ENCODE measurements around the gene TRMT1.

The TRMT1 gene

DNA sequence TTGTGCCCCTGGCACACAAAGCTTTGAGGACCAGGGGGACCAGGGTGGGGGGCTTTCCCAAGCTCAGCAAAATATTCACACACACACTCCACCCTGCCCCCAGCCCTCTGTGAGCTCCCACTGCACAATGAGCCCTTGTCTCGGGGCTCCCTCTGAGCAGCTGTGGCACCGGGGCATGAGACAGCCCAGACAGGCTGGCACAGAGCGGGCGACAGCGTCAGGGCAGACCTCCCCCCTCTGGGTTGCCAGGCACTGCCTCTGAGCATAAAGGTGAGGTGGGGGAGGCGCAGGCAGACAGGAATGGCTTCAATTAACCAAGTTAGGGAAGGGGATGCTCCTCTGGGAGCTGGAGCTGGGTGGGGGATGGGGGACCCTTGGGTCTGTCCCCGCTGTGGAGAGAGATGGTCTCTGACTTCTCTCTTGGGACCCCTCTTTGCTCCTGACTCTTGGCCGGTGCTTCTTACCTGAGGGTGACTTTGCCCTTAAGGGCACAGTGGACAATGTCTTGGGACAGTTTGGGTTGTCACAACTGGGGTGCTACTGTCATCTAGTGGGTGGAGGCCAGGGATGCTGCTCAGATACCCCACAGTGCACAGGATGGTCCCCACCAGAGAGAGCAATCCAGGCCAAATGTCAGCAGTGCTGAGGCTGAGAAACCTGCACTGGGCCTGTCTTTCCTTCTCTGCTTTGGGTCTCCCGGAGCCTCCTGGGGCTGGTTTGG is 44.2 kb downstream of the TRMT1 start:
- no peak for DNase-seq (ENCODE audit: low read depth in 2 of 2)

DNA sequence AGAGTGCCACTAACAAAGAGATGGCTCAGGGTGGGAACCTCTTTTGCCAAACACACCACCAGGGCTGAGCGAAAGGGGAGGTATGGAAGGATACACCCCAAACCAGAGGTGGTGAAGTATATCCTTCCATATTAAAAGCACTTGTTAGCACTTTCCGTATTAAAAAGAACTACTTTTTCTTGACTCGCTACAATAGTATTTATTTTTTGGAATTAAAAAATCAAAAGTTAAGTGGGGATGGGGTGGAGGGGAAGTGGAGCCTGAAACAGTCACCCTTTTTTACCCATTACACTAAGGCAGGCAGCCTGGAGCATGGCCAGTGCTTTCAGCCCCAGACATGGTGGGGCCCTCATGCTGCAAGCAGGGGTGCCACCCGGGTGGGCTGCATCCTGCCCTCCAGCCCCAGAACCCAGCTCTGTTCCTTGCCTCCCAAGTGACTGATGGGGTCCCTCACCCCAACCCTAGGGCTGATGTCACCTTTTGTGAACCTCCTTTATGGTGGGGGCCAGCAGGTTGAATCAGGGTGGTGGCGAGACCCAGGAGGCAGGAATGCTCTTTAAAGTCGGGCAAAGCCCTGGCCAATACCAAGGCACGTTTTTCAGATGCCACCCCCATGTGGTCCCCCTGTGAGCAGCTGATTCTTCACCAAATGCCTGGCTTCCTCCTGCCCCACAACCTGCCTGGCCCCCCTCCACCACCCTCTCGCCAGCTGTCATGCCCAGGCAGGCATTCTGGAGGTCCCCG is 44.9 kb downstream of the TRMT1 start:
- DNase-seq (ENCODE audit: low read depth in 2 of 2): no peak

DNA sequence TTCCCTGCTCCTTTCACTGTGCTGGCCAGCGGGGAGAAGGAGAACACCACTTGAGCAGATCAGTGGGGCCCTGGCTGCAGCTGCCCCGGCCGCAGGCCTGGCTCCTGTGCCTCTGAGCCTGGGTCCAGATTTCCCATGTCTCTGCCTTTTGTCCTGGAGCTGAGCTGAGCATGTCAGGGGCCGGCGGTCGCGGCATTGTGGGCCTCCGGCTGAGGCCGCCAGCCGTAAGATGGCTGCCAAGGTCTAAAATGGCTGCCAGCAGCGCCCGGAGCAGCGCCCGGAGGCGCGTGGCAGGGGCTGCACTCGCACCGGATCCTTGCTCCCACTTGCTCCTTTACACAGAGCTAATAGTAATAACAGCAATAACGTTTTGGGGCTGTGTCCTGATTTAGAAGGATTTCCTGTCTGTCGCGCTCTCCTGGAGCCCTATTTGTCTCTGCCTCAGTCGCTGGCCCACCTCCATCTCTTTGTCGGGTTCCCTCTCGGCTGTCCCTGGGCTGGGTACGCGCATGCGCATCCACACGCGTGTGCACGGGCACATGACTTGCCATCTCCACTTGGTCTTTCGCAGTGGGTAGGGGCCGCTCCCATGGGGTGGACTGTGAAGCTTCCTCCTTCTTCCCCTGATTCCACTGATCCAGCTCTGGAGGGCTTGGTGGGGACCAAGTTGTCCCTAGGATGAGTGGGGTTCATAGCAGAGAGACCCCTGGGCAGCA is 46.0 kb downstream of the TRMT1 start:
- no peak for DNase-seq (ENCODE audit: low read depth in 2 of 2)

DNA sequence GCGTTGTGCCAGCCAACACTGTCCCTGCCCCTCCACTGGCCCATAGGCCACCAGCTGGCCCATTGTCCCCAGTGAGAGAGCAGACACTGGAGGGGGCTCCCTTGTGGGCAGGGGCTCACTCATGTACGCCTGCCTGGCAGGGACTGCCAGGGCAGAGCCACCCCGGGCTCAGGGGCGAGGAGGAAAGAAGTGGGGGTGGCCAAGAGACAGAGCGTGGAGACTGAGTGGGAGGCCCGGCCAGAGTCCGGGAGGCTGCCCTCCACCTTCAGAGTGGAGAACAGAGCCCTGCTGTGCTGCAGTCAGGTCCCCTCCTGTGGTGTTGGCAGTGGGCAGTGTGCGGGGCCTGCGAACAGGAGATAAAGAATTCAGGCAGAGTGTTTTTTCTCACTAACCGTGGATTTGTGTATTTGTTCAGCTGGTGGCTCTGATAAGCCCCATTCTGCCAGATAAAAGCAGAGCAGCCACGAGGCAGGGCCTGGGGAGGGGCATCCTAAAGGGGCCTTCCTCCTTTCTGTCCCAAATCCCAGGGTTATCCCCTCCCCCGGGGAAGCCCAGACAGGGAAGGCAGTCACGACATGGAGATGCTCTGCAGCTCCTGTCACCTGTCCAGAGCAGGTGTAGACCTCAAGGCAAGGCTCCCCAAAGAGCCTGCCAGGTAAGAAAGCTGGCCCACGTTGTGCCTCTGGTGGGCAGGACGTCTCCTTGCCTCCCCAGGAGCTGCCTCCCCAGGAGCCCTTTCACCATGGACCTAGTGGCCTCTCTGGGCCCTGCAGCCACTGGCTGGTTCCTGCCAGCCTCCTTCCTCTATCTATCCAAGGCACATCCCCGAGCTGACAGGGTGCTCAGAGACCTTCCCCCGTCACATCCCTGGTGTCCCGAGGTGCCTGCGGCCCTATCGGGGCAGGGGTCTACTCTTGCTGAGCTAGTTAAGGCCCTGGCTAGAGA is 46.9 kb downstream of the TRMT1 start:
- no peak for DNase-seq (ENCODE audit: low read depth in 2 of 2)

DNA sequence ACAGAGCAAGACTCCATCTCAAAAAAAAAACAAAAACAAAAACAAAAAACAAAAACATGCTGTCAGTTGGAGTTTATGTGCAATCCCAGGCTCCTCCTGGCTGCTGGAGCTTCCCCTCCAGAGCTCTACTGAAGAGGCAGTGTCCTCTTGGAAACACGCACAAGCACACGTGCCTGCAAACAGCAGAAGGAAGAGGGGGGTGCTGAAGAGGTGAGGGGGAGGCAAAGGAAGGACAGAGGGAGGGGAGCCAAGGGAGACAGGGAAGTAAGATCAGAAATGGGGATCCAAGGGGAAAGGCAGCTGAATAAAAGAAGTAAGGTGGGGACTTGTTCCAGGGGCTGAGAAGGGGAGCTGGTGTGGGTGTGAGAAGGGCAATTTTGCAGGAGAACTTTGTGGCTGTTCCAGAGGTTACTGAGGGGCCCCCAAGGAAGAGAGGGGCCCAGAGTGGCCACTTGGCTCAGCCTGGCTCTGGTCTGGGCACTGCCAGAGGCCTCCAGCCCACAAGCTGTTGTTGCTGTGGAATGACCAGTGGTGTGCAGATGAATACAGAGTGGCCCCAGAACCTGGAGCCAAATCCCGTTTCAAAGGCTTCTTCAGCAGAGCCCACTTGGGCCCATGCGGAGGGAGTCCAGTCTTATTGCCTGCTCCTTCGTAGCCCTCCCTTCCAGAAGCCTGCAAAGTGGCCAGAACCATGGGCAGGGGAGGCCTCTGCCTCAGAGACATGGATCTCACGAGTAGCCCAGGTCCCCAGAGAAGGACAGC is 48.3 kb downstream of the TRMT1 start:
- DNase-seq (ENCODE audit: low read depth in 2 of 2): no peak

DNA sequence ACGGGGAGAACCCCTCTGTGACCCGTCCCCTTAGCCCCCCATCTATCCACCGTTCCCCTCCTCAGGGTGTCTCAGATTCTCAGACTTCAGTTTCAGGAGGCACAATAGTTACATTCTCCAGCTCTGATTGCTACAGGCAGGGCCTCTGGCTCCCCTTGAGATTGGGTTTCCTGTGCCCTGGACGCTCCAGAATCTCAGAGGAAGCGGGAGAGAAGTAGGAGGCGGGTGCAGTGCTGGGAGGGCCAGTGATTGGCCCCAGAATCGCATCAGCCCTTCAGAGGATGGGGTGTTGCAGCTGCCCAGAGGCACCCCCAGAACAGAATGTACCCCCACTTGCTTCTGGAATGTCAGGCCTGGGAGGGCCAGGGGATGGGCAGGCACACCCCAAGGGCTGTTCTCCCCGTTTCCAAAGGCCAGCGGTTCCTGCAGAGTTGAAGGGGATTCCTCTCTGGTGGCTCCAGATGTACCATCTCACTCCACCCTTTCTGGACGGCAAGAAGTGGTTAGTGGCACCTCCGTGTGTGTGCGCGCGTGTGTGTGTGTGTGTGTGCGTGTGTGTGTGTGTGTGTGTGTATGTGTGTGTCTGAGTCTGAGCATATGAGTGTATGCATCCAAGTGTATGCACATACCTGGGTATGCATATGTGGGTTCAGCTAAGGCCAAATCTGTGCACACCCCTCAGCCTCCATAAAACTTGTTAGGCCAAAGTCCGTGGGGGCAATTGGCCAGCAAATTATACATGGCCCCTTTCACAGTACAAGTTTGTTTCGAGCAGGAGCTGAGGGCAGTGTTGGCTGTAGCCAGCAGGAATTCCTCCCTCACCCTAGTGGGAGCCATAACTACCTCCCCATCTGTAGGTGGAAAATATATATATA is 49.4 kb downstream of the TRMT1 start:
- no peak for DNase-seq (ENCODE audit: low read depth in 2 of 2)

DNA sequence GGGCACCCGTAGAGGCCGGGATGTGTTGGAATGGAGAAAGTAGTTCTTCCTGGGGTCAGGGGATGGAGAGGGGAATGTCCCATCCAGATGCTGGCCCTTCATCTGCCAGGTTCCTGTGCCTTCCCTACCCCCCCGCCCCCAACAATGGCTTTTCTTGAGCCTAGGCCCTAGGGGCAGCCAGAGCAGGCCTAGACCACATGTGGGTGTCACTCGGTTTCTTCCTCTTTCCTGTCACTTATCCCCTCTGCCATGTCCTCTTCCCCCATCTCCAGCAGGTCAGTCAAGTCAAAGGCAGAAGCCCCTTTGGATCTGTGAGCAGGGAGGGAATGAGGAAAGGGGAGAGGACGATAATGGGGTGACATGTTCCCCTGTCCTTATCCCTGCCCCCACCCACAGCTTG is 50.3 kb downstream of the TRMT1 start:
- DNase-seq (ENCODE audit: low read depth in 2 of 2): no peak

DNA sequence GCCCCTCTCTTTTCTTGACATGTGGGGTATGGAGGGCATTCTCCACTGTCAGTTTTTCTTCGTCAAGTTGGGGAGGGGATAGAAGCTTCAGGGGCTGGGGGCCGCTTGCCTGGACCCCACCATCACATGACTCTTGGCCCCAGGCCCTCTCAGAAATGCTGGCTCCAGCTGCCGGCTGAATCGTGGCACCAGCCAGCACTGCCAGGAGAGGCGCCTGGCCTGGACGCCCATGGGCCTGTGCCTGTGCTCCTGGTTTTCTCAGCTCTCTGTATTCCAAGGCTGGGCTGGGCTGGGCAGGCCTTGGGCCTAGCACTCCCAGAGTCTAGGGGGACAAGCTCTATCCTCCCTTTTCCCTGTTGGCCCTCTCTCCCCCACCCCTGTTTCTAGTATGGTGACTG is 52.4 kb downstream of the TRMT1 start:
- DNase-seq (ENCODE audit: low read depth in 2 of 2): no peak

DNA sequence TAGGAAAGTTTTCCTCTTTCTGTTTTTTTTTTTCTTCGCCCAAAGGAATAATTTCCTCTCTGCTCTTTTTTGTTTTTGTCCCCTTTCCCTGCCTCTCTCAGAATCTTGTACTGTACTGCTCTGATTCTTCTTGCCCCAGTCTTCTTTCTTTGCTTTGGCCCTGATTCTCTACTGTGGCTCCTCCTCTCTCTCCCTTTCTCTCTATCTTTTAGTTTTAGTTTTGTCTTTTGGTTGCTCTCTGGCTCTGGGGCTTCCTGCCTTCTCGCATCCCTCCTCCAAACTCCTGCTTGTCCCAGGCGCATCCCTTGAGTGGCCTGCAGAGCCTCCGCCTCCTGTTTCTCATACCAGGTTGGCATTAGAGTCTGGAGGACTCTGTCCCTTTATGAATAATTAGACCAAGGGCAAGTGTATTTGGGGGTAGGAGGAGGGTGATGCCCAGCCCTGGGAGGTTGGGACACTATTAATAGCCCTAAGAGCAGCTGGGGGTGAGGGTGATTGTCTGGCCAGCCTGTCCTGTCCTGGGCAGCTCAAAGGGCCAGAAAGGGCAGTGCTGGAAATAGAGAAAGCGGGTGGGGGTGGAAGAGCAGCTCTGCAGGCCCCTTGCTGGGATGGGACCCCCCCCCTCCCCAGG is 53.0 kb downstream of the TRMT1 start:
- DNase-seq (ENCODE audit: low read depth in 2 of 2): no peak

DNA sequence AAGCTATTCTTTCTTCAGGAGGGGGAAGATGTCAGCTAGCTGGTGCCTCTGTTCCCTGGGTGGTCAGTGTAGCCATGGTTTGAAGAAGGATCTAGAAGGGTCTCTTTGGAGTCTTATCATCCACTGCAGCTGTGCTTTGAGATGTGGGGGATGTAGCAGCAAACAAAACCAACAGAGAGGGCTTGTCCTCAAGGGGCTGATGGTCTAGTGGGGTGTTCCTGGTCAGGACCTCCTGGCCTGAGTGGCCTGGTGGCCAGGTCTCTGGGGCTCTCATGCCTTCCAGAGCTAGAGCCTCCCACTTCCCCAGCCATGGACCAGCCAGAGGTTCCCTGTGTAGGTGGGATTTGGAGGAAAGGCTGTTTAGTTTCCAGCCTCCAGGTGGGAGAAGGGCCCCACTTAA is 54.2 kb downstream of the TRMT1 start:
- no peak for DNase-seq (ENCODE audit: low read depth in 2 of 2)

DNA sequence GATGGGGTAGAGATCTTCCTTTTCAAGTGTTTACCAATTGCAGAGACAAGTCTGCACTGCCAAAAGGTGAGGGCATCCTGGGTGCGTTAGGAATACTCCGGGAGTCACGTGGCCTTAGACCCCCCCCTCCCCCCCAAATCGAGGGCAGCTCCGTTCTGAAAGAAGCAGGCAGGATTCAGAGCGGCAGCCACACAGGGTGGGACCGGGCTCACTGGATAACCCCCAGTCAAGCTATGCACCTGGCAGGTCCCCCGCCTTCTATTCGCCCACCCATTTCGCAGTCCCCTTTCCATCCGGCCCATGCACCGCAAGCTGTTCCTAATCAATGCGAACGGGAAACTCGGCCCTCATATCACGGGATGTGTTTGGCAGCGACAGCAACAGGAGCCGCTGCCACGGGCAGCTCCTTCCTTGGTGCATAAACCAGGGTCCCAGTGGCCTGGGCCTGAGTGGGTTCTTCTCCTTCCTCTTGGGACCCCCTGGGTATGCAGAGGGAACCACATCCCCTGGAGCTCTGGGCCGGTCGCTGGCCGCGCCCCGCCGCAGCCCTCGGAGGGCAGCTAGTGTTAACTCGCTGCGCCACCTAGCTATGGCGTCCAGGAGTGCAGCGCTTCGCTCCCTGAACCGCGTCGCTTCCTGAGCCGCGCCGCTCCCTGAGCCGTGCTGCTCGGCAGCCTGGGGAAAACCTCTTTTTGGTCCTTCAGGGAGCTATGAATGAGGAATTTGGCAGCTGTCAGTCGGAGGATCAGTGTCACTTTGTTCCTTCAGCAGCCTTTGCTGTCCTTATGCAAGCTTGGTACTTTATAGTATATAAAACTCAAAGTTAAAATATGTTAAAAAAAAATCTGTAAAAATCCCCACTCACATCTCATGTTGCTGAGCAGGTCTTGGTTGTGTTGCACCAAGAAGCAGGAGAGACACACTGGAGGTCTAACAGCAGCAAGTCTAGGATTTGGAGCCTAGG is 55.3 kb downstream of the TRMT1 start:
- DNase-seq (ENCODE audit: low read depth in 2 of 2): peak; percentile 61 to 80

DNA sequence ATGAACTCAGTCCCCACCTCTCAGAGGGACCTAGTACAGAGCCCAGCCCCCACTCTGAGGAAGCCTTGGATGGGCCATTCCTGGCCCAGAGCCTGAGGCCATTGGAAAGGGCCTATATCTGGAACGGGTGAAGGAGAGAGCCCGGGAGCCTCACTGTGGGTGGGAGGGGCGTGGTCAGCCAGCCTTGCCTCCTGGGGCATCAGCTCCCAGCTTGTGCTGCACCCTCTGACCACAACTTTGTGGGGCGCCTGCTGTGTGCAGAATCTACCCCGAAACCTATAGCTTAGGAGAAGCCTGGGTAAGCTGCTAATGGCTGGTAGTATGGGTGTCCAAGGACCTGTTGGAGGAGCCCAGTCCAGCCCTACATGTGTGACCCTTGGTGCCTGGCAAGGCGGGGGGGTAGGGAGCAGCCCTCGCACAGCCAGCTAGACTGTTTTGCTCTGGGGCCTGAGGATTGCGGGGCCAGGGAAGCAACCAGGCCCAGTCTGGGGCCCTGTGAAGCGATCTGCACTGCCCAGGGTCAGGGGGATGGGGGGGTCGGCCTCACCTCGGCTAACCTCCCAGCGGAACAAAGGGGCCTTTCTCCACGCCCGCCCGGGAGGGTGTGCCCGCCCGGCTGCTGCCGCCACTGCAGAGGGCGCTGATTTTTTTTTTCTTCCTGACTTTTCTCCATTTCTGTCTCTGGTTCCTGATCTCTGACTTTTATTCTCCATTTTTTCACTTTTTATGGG is 56.1 kb downstream of the TRMT1 start:
- DNase-seq (ENCODE audit: low read depth in 2 of 2): no peak

DNA sequence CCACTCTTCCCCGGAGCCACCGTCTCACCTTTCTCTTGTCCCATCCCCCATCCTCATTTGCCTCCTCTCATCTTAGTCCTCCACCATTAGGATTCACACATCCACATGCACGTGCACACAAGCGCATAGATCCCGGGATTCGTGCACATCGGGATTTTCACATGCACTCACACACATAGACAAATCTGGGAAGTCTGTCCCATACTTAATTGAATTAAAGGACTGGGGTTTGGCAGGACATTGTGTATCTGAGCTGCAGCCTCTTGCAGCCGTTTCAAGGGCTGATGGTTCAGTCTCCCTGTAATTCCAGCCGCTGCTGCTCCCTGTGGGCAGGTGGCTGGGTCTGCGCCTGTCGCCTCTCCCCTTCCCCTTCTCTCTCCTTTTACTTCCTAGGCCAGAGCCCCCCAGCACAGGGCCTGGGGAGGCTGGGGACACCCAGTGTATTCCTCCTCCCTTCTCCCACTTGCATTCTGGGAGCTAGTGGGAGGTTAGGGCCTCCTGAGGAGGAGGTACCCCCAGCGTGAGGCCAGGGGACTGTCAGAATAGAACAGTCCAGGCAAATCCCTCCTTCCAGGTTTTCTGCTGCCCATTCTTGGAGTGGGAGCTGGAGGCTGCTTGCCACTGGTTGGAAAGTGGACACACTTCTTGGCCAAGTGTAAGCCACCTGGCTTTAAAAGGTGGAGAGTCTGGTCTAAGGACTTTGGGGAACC is 57.4 kb downstream of the TRMT1 start:
- DNase-seq (ENCODE audit: low read depth in 2 of 2): no peak

DNA sequence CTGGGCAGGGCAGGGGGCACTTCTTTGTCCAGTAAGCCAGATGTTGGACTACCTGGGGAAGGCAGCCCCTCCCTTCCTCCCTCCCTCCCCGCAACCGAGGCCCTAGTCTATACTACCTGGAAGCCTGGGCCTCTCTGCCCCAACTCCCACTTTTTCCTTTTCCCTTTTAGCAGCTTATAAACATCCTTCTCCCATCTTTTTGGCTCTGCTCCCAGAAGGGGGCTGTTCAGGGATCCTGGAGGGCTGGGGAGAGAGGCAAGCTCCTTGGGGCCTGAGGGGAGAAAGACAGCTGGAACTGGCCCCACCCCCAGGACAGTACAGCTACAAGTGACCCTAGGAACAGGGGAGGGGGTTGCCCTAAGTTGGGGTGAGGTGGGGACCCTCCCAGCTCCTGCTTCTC is 58.8 kb downstream of the TRMT1 start:
- DNase-seq (ENCODE audit: low read depth in 2 of 2): no peak

DNA sequence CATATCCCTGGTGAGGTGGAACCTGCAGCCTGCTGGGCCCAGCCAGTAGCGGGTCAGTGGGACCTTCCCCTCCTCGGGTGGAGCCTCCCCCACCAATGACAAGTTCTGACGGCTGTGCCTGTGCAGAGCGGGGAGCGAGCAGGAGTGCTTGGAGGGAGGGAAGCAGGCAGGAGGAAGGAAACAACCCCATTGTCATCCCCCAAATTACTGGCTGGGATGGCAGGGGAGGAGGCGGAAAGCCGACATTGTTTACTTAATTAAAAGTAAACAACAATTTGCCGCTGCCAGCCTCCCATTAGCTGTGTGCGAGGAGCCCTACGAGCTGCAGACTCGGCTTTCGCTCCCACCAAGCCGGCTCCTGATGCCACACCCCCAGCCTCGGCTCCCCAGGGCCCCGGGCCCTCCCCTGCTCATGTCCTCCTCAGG is 59.4 kb downstream of the TRMT1 start:
- DNase-seq (ENCODE audit: low read depth in 2 of 2): no peak

DNA sequence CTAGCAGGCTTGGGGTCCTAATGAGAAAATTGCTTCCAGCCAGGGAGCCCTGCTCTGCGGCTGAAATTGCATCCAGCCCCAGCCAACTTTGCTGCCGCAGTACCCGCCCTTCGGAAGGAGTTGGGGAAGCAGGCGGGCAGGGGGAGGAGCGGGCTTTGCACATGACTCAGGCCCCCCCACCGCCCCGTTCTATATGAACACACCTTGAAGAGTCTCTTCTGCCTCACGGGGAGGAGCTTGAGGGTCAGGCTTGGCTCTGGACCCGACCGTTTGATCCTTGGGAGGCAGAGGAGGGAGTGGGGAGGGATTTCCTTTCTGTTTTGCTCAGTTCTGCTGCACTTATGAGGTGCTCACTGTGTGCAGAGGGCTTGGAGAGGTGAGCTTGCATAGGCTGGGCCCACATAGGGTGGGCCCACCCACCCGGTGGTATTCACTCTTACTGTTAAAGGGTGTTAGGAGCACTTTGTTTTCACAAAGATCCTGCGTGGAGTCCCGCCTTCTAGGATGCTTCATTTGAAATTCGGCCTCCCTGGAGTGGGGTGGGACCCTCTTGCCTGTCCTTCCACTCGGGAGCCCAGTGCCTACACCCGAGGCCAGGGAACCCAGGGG is 60.4 kb downstream of the TRMT1 start:
- DNase-seq (ENCODE audit: low read depth in 2 of 2): no peak

All from activated CD4-positive, alpha-beta T cell treated with anti-CD3 and anti-CD28 coated beads for 24 hours (primary cell).